Smooth muscle cell (in vitro differentiated cells): Measurements from ENCODE around the gene ADAMTS15. TPM values are rescaled to one million over a fixed set of nuclear protein-coding genes. Genes with fewer than 3 reads are reported as not detected.

Source experiments
- DNase-seq: peaks from one replicate; lab custom pipeline; 2025; ENCODE audit not compliant: unreplicated experiment; lab: John Stamatoyannopoulos, UW
- H2AFZ ChIP-seq: fragments of 200-600 bp; sonication (generic); 2 replicates; pipeline ENCODE4 v1.6.0; 2016; ENCODE audit warnings: antibody characterized with exemption, low read depth, mild to moderate bottlenecking
- H3F3A ChIP-seq: fragments of 200-600 bp; sonication (generic); 2 replicates; pipeline ENCODE4 v1.6.0; 2017; ENCODE audit warnings: antibody characterized with exemption, low read depth
- H3K27ac ChIP-seq: fragments of 200-600 bp; sonication (generic); 2 replicates; pipeline ENCODE4 v1.5.1; 2016; ENCODE audit warnings: low read depth, mild to moderate bottlenecking
- H3K27me3 ChIP-seq: fragments of 200-600 bp; sonication (generic); 2 replicates; pipeline ENCODE4 v1.6.1; 2016; ENCODE audit warnings: low read depth, mild to moderate bottlenecking
- H3K36me3 ChIP-seq: fragments of 200-600 bp; sonication (generic); 2 replicates; pipeline ENCODE4 v1.5.1; 2016; ENCODE audit warnings: low read depth
- H3K4me1 ChIP-seq: fragments of 200-600 bp; sonication (generic); 2 replicates; pipeline ENCODE4 v1.5.1; 2016; ENCODE audit warnings: low read depth
- H3K4me2 ChIP-seq: fragments of 200-600 bp; sonication (generic); 2 replicates; pipeline ENCODE4 v1.6.0; 2016; ENCODE audit warnings: mild to moderate bottlenecking
- H3K4me3 ChIP-seq: fragments of 200-600 bp; sonication (generic); 2 replicates; pipeline ENCODE4 v1.5.1; 2016; ENCODE audit warnings: mild to moderate bottlenecking
- H3K79me2 ChIP-seq: fragments of 200-600 bp; sonication (generic); 2 replicates; pipeline ENCODE4 v1.6.0; 2016; ENCODE audit warnings: low read depth, mild to moderate bottlenecking
- H3K9ac ChIP-seq: fragments of 200-600 bp; sonication (generic); 2 replicates; pipeline ENCODE4 v1.6.0; 2016; ENCODE audit warnings: low read depth
- H3K9me3 ChIP-seq: fragments of 200-600 bp; sonication (generic); replicated peaks from 2 replicates; pipeline ENCODE4 v1.5.1; 2016; ENCODE audit warnings: low read depth
- H4K20me1 ChIP-seq: fragments of 200-600 bp; sonication (generic); 2 replicates; pipeline ENCODE4 v1.6.0; 2016; ENCODE audit warnings: low read depth
- CTCF ChIP-seq: fragments of 200-600 bp; sonication (generic); IDR thresholded peaks from 2 replicates; pipeline ENCODE4 v1.5.1; 2017; ENCODE audit warnings: borderline replicate concordance, mild to moderate bottlenecking, antibody characterized with exemption; ENCODE audit not compliant: insufficient read depth, poor library complexity, severe bottlenecking
- WGBS: methylation state at CpG from one replicate; pipeline ENCODE4 v1.1.7; 2016; ENCODE audit warnings: low lambda C conversion rate; 5-methylcytosine and 5-hydroxymethylcytosine counted together
- polyA plus RNA-seq: library from polyadenylated mRNA; unstranded; fragments of >200 nt; fragmentation: Nextera tagmentation; extraction: Ambion mirVana; gene quantifications from 2 replicates; pipeline ENCODE4 v1.2.1, GENCODE V29; 2016
- total RNA-seq: library from RNA; depleted of rRNA; stranded (reverse); fragments of >200 nt; gene quantifications from 2 replicates; pipeline ENCODE4 v1.2.3, GENCODE V29; 2014

ADAMTS15 gene
- total and polyA plus RNA-seq, 2 experiments from 2014 or later = 1.4 to 3.4 TPM

- Histone ChIP-seq H3K9me3 (no peaks in the 10 kb centered on the region), H2AFZ (no peak overlapping the region), H3K4me1 (no peaks in the 10 kb centered on the region), H3F3A (no peaks in the 10 kb centered on the region), H3K9ac (no peak overlapping the region), H3K27ac (no peak overlapping the region), H3K4me3 (no peak overlapping the region), H3K4me2 (no peak overlapping the region), H3K79me2 (no peaks in the 10 kb centered on the region), H4K20me1 (no peaks in the 10 kb centered on the region), H3K36me3 (no peaks in the 10 kb centered on the region), H3K27me3 (no peaks in the 10 kb centered on the region)
- DNase-seq = no peak
- 93% methylated on average over 2 of the region's 2 CpGs for WGBS
- no peak for TF ChIP-seq CTCF
These were observed 63.3 kb downstream of the ADAMTS15 start for GRCh38 chr11:130511765-130512164.

GRCh38 chr11:130512662-130513061 lies 64.2 kb downstream of the ADAMTS15 start:
- Histone ChIP-seq H3K4me2 (no peak overlapping the region), H3F3A (no peaks in the 10 kb centered on the region), H3K27me3 (no peaks in the 10 kb centered on the region), H2AFZ (no peak overlapping the region), H4K20me1 (no peaks in the 10 kb centered on the region), H3K9me3 (no peaks in the 10 kb centered on the region), H3K9ac (no peak overlapping the region), H3K27ac (no peak overlapping the region), H3K79me2 (no peaks in the 10 kb centered on the region), H3K36me3 (no peaks in the 10 kb centered on the region), H3K4me1 (no peaks in the 10 kb centered on the region), H3K4me3 (no peak overlapping the region)
- WGBS = 91% methylated on average over 4 of the region's 4 CpGs
- no peak for DNase-seq
- no peak for TF ChIP-seq CTCF

GRCh38 chr11:130513132-130513531 lies 64.7 kb downstream of the ADAMTS15 start:
- DNase-seq = no peak

More at GRCh38 chr11:130513132-130513531, 64.7 kb downstream of the ADAMTS15 start:
- Histone ChIP-seq H3K36me3 (no peaks in the 10 kb centered on the region), H3K79me2 (no peaks in the 10 kb centered on the region), H3K4me1 (no peaks in the 10 kb centered on the region), H3F3A (no peaks in the 10 kb centered on the region), H3K27ac (no peak overlapping the region), H3K9ac (no peak overlapping the region), H3K4me3 (no peak overlapping the region), H4K20me1 (no peaks in the 10 kb centered on the region), H2AFZ (no peak overlapping the region), H3K9me3 (no peaks in the 10 kb centered on the region), H3K27me3 (no peaks in the 10 kb centered on the region), H3K4me2 (no peak overlapping the region)
- 53% methylated on average over 4 of the region's 4 CpGs for WGBS
- no peak for TF ChIP-seq CTCF
